ENCODE measurements around the gene ABCD4. TPM values are rescaled to one million over a fixed set of nuclear protein-coding genes. Genes with fewer than 3 reads are reported as not detected.

ABCD4 gene
- 10 to 100 TPM; 33.4 to 77.3 TPM for total RNA-seq

- Histone ChIP-seq H3K27ac (peak within 1 kb of the TSS; percentile 84 to 85), H3K9me3 (no peaks in the 10 kb centered on the region), H3K4me1 (replicated peaks) (no peaks in the 10 kb centered on the region), H3K27me3 (replicated peaks; ENCODE audit: insufficient read depth) (no peaks in the 10 kb centered on the region), H3K36me3 (no peaks in the 10 kb centered on the region), H3K4me3 (peak within 1 kb of the TSS; percentile 82 to 85)
- TF ChIP-seq POLR2A (IDR thresholded peaks at IDR 0.05) = peak; percentile 54
- peak; percentile 11 to 62 (median 54) for TF ChIP-seq CTCF (IDR thresholded peaks at IDR 0.05)
- TF ChIP-seq POLR2AphosphoS5 (IDR thresholded peaks at IDR 0.05) = peak; percentile 88
- intact Hi-C loops (cut with DNase I) = no loop called here
- peak; percentile 91 for DNase-seq (ENCODE audit: low spot score)
- WGBS = 10% methylated on average over 58 of the region's 61 CpGs
Measured at GRCh38 chr14:74302634-74303569, at the start of gene ABCD4. Gene ABCD4, minus strand, starts transcription at chr14:74302934. Its CDS starts 22 bp downstream, at chr14:74302912.

- intact Hi-C loops (cut with DNase I) = no loop called here
- H3K36me3 ChIP-seq = no peaks in the 10 kb centered on the region
- H3K9me3 ChIP-seq = no peaks in the 10 kb centered on the region
- no peak for TF ChIP-seq CTCF (IDR thresholded peaks at IDR 0.05)
- TF ChIP-seq POLR2AphosphoS5 (IDR thresholded peaks at IDR 0.05) = no peak
- no peak for TF ChIP-seq POLR2A (IDR thresholded peaks at IDR 0.05)
- H3K4me1 ChIP-seq (replicated peaks) = no peaks in the 10 kb centered on the region
- no peak overlapping the region for H3K4me3 ChIP-seq
- no peak overlapping the region for H3K27ac ChIP-seq
- WGBS = 0% methylated on average over 1 of the region's 1 CpG
- DNase-seq (ENCODE audit: low spot score) = no peak
- no peaks in the 10 kb centered on the region for H3K27me3 ChIP-seq (replicated peaks; ENCODE audit: insufficient read depth)
Measured at GRCh38 chr14:74350928-74351323, 48.2 kb upstream of the ABCD4 start.

- intact Hi-C loops (cut with DNase I) = no loop called here
- no peaks in the 10 kb centered on the region for H3K27me3 ChIP-seq (replicated peaks; ENCODE audit: insufficient read depth)
- WGBS = 36% methylated on average over 11 of the region's 11 CpGs
Measured at GRCh38 chr14:74350211-74350927, 47.6 kb upstream of the ABCD4 start.

GRCh38 chr14:74349757-74350156 lies 47.0 kb upstream of the ABCD4 start:
- H3K9me3 ChIP-seq = no peaks in the 10 kb centered on the region
- H3K27ac ChIP-seq = no peak overlapping the region
- H3K4me3 ChIP-seq = no peak overlapping the region
- intact Hi-C loops (cut with DNase I) = no loop called here
- no peak for DNase-seq (ENCODE audit: low spot score)
- no peaks in the 10 kb centered on the region for H3K4me1 ChIP-seq (replicated peaks)
- WGBS = 45% methylated on average over 4 of the region's 4 CpGs
- no peaks in the 10 kb centered on the region for H3K36me3 ChIP-seq
- no peak for TF ChIP-seq POLR2A (IDR thresholded peaks at IDR 0.05)
- no peak for TF ChIP-seq CTCF (IDR thresholded peaks at IDR 0.05)
- TF ChIP-seq POLR2AphosphoS5 (IDR thresholded peaks at IDR 0.05) = no peak
- no peaks in the 10 kb centered on the region for H3K27me3 ChIP-seq (replicated peaks; ENCODE audit: insufficient read depth)

More at GRCh38 chr14:74350211-74350927, 47.6 kb upstream of the ABCD4 start:
- no peaks in the 10 kb centered on the region for H3K9me3 ChIP-seq
- no peak for TF ChIP-seq POLR2AphosphoS5 (IDR thresholded peaks at IDR 0.05)
- TF ChIP-seq CTCF (IDR thresholded peaks at IDR 0.05) = no peak
- no peak for TF ChIP-seq POLR2A (IDR thresholded peaks at IDR 0.05)
- H3K4me3 ChIP-seq = no peak overlapping the region
- H3K4me1 ChIP-seq (replicated peaks) = no peaks in the 10 kb centered on the region
- no peaks in the 10 kb centered on the region for H3K36me3 ChIP-seq
- no peak overlapping the region for H3K27ac ChIP-seq
- DNase-seq (ENCODE audit: low spot score) = no peak
